ENCODE measurements around the gene GUCY1A1.
A peak's percentile ranks its signal among the peaks of the same experiment; 100 is the strongest.

The GUCY1A1 gene

DNA sequence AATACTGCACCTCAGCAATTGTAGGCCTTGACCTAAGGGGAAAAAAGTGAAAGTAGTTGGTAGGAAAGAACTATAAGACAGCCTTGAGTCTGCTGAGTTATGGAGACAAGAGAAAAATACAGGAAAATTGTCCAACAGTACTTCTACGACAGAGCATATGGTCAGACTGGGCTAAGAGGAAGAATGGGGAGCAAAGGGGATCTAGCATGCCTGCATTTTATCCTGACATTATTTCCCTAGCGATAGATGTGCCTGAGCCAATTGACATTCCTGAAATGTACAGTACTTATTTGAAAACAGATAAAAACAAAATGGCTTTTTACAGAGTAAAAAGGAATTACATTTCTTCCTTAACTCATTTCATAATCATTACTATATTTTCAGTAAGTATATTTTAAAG, 22.2 kb downstream of the GUCY1A1 start:
- no peak for DNase-seq (ENCODE audit: low read depth)
- H3K4me3 ChIP-seq (ENCODE audit: low read depth, low read length): no peak overlapping the region
- TF ChIP-seq, protein P1, sequence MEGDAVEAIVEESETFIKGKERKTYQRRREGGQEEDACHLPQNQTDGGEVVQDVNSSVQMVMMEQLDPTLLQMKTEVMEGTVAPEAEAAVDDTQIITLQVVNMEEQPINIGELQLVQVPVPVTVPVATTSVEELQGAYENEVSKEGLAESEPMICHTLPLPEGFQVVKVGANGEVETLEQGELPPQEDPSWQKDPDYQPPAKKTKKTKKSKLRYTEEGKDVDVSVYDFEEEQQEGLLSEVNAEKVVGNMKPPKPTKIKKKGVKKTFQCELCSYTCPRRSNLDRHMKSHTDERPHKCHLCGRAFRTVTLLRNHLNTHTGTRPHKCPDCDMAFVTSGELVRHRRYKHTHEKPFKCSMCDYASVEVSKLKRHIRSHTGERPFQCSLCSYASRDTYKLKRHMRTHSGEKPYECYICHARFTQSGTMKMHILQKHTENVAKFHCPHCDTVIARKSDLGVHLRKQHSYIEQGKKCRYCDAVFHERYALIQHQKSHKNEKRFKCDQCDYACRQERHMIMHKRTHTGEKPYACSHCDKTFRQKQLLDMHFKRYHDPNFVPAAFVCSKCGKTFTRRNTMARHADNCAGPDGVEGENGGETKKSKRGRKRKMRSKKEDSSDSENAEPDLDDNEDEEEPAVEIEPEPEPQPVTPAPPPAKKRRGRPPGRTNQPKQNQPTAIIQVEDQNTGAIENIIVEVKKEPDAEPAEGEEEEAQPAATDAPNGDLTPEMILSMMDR (IDR thresholded peaks at IDR 0.05; ENCODE audit: control insufficient read depth, extremely low read depth, insufficient read depth): no peak

DNA sequence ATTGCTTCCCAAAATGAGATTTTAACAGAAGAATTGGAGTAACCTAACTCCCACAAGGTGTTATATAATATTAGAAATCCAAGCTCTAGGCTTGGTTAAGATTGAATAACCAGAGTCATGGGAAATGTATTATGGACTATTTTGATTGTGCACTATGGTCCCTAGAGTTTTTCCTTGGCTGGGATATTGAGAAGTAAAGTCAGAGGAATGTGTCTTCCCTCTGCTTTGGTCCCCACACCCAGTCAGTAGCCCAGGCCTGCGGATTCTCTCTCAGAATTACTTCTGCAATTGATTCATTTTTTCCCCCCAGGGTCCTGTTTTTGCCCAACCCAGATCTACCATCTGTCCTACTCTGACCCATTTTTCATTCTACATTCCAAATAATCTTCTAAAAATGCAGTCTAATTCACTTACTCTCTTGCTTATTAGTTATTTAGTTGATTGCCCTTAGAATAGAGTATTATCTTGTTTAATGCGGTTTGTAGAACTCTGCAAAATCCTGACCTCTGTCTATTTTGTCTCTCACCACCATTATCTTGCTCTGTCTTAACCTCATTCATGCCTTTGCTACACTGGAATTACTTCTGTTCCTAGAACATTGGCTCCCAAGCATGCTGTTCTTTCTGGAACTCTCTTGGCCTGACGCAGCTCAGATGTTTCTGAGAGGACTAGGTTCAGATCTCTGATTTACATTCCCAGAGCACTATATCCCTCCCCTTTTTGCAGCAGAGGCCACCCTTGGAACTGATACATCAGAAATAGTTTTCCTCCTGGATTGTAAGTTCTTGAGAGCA, 23.6 kb downstream of the GUCY1A1 start:
- TF ChIP-seq, protein P1 (IDR thresholded peaks at IDR 0.05; ENCODE audit: control insufficient read depth, extremely low read depth, insufficient read depth): no peak
- H3K4me3 ChIP-seq (ENCODE audit: low read depth, low read length): no peak overlapping the region
- no peak for DNase-seq (ENCODE audit: low read depth)

GRCh38 chr4:155692361-155692760, 25.7 kb downstream of the GUCY1A1 start:
- no peak for DNase-seq (ENCODE audit: low read depth)
- TF ChIP-seq, protein P1 (IDR thresholded peaks at IDR 0.05; ENCODE audit: control insufficient read depth, extremely low read depth, insufficient read depth): no peak

DNA sequence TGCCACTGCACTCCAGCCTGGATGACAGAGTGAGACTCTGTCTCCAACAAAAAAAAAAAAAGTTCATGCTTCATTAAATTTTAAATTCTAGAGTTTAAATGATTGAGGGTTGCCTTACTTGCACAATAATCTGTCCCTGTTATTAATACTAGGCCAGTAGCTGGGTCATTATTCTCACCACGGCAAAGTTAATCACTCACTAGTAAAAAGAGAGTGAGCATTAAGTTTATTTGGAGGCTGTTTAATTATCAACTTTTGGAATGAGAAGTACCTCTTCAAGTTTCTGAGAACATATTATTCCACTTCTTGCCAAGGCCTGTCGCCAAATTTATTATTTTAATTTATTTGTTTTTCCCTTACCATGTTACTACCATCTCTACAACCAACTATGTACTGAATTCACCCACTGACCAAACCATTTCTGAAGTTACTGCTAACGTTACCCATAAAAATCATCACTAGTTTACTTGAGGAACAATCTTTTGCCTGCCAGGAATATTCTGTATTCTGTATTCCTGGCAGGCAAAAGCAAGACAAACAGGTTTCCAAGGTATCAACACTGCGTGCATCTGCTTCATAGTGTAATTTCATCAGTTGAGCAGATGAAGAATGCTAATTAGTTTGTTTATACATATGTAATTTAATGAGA, 26.5 kb downstream of the GUCY1A1 start:
- TF ChIP-seq, protein P1 (IDR thresholded peaks at IDR 0.05; ENCODE audit: control insufficient read depth, extremely low read depth, insufficient read depth): no peak
- no peak overlapping the region for H3K4me3 ChIP-seq (ENCODE audit: low read depth, low read length)
- peak; percentile 86 for DNase-seq (ENCODE audit: low read depth)

More at GRCh38 chr4:155692361-155692760, 25.7 kb downstream of the GUCY1A1 start:
- H3K4me3 ChIP-seq (ENCODE audit: low read depth, low read length): no peak overlapping the region

- TF ChIP-seq, protein P1 (IDR thresholded peaks at IDR 0.05; ENCODE audit: control insufficient read depth, extremely low read depth, insufficient read depth): no peak
- DNase-seq (ENCODE audit: low read depth): no peak
- no peak overlapping the region for H3K4me3 ChIP-seq (ENCODE audit: low read depth, low read length)
These were observed 27.6 kb downstream of the GUCY1A1 start for GRCh38 chr4:155694100-155694785.

DNA sequence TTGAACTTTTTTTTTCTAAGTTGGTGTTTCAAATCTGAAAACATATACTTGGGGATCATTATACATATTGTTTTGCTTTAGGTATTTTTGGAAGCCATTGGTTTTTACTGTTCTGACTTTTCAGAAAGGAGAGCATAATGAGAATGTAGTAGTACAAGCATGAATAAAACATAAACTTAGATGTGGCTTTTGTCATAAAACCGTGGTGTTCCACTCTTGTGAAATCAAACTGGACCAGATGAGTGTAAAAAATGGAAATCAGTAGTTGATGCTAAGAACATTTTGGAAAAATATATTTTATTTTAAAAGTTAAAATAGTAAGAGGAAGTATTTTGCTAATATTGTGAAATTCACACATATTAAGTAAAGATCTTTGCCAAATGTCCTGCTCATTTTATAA, 29.6 kb downstream of the GUCY1A1 start:
- DNase-seq (ENCODE audit: low read depth): no peak
- H3K4me3 ChIP-seq (ENCODE audit: low read depth, low read length): no peak overlapping the region
- TF ChIP-seq, protein P1 (IDR thresholded peaks at IDR 0.05; ENCODE audit: control insufficient read depth, extremely low read depth, insufficient read depth): no peak

All from LNCaP clone FGC (cell line).